PC-3 (cell line): ENCODE results near the gene CNTN4. TPM values are rescaled to one million over a fixed set of nuclear protein-coding genes. Genes with fewer than 3 reads are reported as not detected.

ENCODE experiments used
- ATAC-seq: fragments of 200-7000 bp; cut with Tn5 transposase; 2 replicates; pipeline ENCODE4 v1.9.1; 2020; ENCODE audit warnings: mild to moderate bottlenecking, moderate library complexity
- BruUV-seq: library from RNA; stranded (reverse); fragments of 400-500 nt; replicated peaks from 2 replicates; lab custom pipeline; 2021; lab: Mats Ljungman, UMichigan
- CTCF ChIA-PET: fragments of 300-600 bp; sonication (Branson Sonifier 250); formaldehyde crosslinking; loops from one replicate; lab custom pipeline; 2022; ENCODE audit warnings: antibody characterized with exemption; lab: Charles Lee
- POLR2A ChIA-PET: fragments of 300-600 bp; sonication (Branson Sonifier 250); formaldehyde crosslinking; loops from one replicate; lab custom pipeline; 2022; ENCODE audit warnings: antibody characterized with exemption; ENCODE audit not compliant: unreplicated experiment; lab: Charles Lee
- DNase-seq: peaks from one replicate; pipeline ENCODE4 v3.0.0-alpha.2; 2015
- H2AFZ ChIP-seq: fragments of 300-600 bp; sonication (generic); 2 replicates; pipeline ENCODE4 v1.6.0; 2016; ENCODE audit warnings: antibody characterized with exemption, low read length
- H3F3A ChIP-seq: fragments of 300-600 bp; sonication (generic); one replicate; pipeline ENCODE4 v1.6.0; 2017; ENCODE audit warnings: antibody characterized with exemption, low read length, control low read depth, mild to moderate bottlenecking; ENCODE audit not compliant: unreplicated experiment
- H3K27ac ChIP-seq: fragments of 300-600 bp; sonication (generic); 2 replicates; pipeline ENCODE4 v1.5.1; 2016; ENCODE audit warnings: mild to moderate bottlenecking, low read length
- H3K27me3 ChIP-seq: fragments of 300-600 bp; sonication (generic); 2 replicates; pipeline ENCODE4 v1.6.1; 2016; ENCODE audit warnings: low read length, mixed read lengths
- H3K36me3 ChIP-seq: fragments of 300-600 bp; sonication (generic); 2 replicates; pipeline ENCODE4 v1.6.1; 2016; ENCODE audit warnings: low read depth, mixed run types, low read length, mixed read lengths
- H3K4me1 ChIP-seq: fragments of 300-600 bp; sonication (generic); 2 replicates; pipeline ENCODE4 v1.5.1; 2016; ENCODE audit warnings: low read length; ENCODE audit not compliant: insufficient read depth
- H3K4me2 ChIP-seq: fragments of 300-600 bp; sonication (generic); 2 replicates; pipeline ENCODE4 v1.6.0; 2016; ENCODE audit warnings: low read length
- H3K4me3 ChIP-seq: fragments of 300-600 bp; sonication (generic); 2 replicates; pipeline ENCODE4 v1.5.1; 2016; ENCODE audit warnings: mild to moderate bottlenecking, low read length, mixed read lengths
- H3K79me2 ChIP-seq: fragments of 300-600 bp; sonication (generic); 2 replicates; pipeline ENCODE4 v1.6.1; 2017; ENCODE audit warnings: low read length, mixed read lengths
- H3K9ac ChIP-seq: fragments of 300-600 bp; sonication (generic); 2 replicates; pipeline ENCODE4 v1.6.0; 2016; ENCODE audit warnings: mild to moderate bottlenecking, low read length
- H3K9me2 ChIP-seq: fragments of 300-600 bp; sonication (generic); replicated peaks from 2 replicates; pipeline ENCODE4 v1.6.1; 2016; ENCODE audit warnings: mixed run types, low read length, mixed read lengths
- H3K9me3 ChIP-seq: fragments of 300-600 bp; sonication (generic); 2 replicates; pipeline ENCODE4 v1.6.1; 2016; ENCODE audit warnings: low read length, mixed read lengths
- H4K20me1 ChIP-seq: fragments of 300-600 bp; sonication (generic); 2 replicates; pipeline ENCODE4 v1.6.1; 2016; ENCODE audit warnings: low read length, mixed read lengths
- CTCF ChIP-seq: fragments of 300-600 bp; sonication (generic); conservative IDR thresholded peaks from 2 replicates; pipeline ENCODE4 v1.5.1; 2017; ENCODE audit warnings: antibody characterized with exemption, low read depth, mild to moderate bottlenecking, low read length
- EZH2 ChIP-seq: fragments of 300-600 bp; sonication (generic); IDR thresholded peaks from one replicate; pipeline ENCODE4 v1.6.1; 2017; ENCODE audit warnings: antibody characterized with exemption, mild to moderate bottlenecking, low read length; ENCODE audit not compliant: unreplicated experiment
- EZH2phosphoT487 ChIP-seq: fragments of 300-600 bp; sonication (generic); IDR thresholded peaks from 2 replicates; pipeline ENCODE4 v1.6.1; 2018; ENCODE audit warnings: mild to moderate bottlenecking, antibody characterized with exemption, low read length, borderline replicate concordance
- intact Hi-C: fragments of 100-400 bp; cut with micrococcal nuclease; formaldehyde crosslinking; loops from 2 replicates; pipeline ENCODE4 v1.9.0; 2023
- total RNA-seq: library from RNA; depleted of rRNA; stranded (reverse); fragments of >200 nt; gene quantifications from 2 replicates; pipeline ENCODE4 v1.2.3, GENCODE V29; 2014

Gene CNTN4
- total RNA-seq, 1 experiment from 2014 or later, result not detected

DNA sequence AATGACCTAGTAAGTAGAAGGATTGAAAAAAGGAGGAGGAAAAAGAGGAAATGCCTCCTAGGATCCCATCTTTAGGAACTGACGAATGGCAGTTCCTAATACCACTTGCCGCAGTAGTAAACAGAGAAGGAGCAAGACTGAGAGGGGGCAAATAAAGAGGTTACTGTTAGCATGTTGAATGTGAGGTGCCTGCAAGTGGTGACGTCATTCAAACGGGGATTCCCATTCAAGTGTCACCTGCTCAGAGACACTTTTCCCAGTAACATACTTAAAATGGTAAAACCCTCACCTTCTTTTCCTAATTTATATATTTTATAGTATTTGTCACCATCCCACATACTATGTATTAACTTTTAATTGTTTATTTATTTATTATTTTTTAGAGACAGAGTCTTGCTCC, 832.6 kb downstream of the CNTN4 start:
- CTCF ChIA-PET, result no interaction called here
- Histone ChIP-seq H3K9ac (no peak overlapping the region), H3K4me1 (no peaks in the 10 kb centered on the region), H3F3A (no peaks in the 10 kb centered on the region), H3K9me2 (no peaks in the 10 kb centered on the region), H3K27ac (no peak overlapping the region), H3K36me3 (no peaks in the 10 kb centered on the region), H2AFZ (no peak overlapping the region), H3K4me3 (no peak overlapping the region), H3K4me2 (no peak overlapping the region), H4K20me1 (no peaks in the 10 kb centered on the region), H3K79me2 (no peaks in the 10 kb centered on the region), H3K27me3 (no peaks in the 10 kb centered on the region), H3K9me3 (peaks cover 35% of the 10 kb centered on the region)
- DNase-seq (no peak), ATAC-seq (no peak)
- intact Hi-C loops, result no loop called here
- TF ChIP-seq EZH2, result no peak
- TF ChIP-seq CTCF, result no peak
- TF ChIP-seq EZH2phosphoT487, result no peak
- POLR2A ChIA-PET, result no interaction called here
- no TSS peak for BruUV-seq

DNA sequence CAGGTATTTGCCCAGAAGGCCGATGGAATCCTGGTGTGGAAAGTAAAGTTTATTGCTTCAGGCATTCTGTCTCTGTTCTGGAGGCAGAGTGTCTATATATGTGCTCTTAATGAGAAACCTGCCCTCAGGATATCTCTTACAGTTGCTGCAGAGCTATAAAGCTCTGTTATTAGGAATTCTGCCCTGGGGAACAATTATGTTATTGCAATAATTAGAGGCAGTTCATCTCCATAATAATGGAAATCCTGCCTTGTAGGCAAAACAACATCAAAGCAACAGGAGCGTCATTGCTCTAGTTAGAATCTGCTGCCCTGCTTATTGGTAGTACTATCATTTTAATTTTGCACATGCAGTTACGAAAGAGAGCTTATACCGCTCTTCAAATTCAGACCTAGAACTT, 835.9 kb downstream of the CNTN4 start:
- ATAC-seq (no peak), DNase-seq (no peak)
- no peak overlapping the region for H3K4me2 ChIP-seq
- H3K9me3 ChIP-seq, result peaks cover 10% of the 10 kb centered on the region
- no peaks in the 10 kb centered on the region for H3K27me3 ChIP-seq
- BruUV-seq, result no TSS peak
- H3K4me3 ChIP-seq, result no peak overlapping the region
- no peaks in the 10 kb centered on the region for H3K9me2 ChIP-seq
- H3K4me1 ChIP-seq, result no peaks in the 10 kb centered on the region
- CTCF ChIA-PET, result no interaction called here
- POLR2A ChIA-PET, result no interaction called here
- TF ChIP-seq EZH2phosphoT487 (no peak), CTCF (no peak), EZH2 (no peak)
- no peaks in the 10 kb centered on the region for H3K36me3 ChIP-seq
- H3K9ac ChIP-seq, result no peak overlapping the region
- no peaks in the 10 kb centered on the region for H4K20me1 ChIP-seq
- no peak overlapping the region for H2AFZ ChIP-seq
- H3F3A ChIP-seq, result no peaks in the 10 kb centered on the region
- no peak overlapping the region for H3K27ac ChIP-seq
- intact Hi-C loops, result no loop called here
- H3K79me2 ChIP-seq, result no peaks in the 10 kb centered on the region

GRCh38 chr3:2937055-2937454, 838.4 kb downstream of the CNTN4 start:
- intact Hi-C loops, result no loop called here
- Histone ChIP-seq H3K27ac (no peak overlapping the region), H3K4me1 (no peaks in the 10 kb centered on the region), H3K36me3 (no peaks in the 10 kb centered on the region), H3K4me2 (no peak overlapping the region), H3K9me3 (peaks cover 9% of the 10 kb centered on the region), H3K79me2 (no peaks in the 10 kb centered on the region), H4K20me1 (no peaks in the 10 kb centered on the region), H3K9ac (no peak overlapping the region), H3K9me2 (no peaks in the 10 kb centered on the region), H2AFZ (no peak overlapping the region), H3K4me3 (no peak overlapping the region), H3F3A (no peaks in the 10 kb centered on the region), H3K27me3 (no peaks in the 10 kb centered on the region)
- BruUV-seq, result no TSS peak
- DNase-seq (no peak), ATAC-seq (no peak)
- no peak for TF ChIP-seq EZH2
- no peak for TF ChIP-seq EZH2phosphoT487
- TF ChIP-seq CTCF, result no peak
- ChIA-PET POLR2A (no interaction called here), CTCF (no interaction called here)
